Suppressor macrophage treated with lipopolysaccharide for 1 hour (primary cell): Measurements from ENCODE around the gene ATP2B1.
A peak's percentile ranks its signal among the peaks of the same experiment; 100 is the strongest.

ENCODE experiments used
- DNase-seq, 3 donors: peaks; one replicate each; pipeline ENCODE4 v3.0.0-alpha.2; 2020 to 2022

Gene ATP2B1

GRCh38 chr12:89650239-89650638, 58.4 kb downstream of the ATP2B1 start:
- no peak for DNase-seq

- no peak for DNase-seq
Observed at GRCh38 chr12:89649820-89650219, 58.8 kb downstream of the ATP2B1 start.

- no peak for DNase-seq
Observed at GRCh38 chr12:89649139-89649538, 59.5 kb downstream of the ATP2B1 start.

GRCh38 chr12:89648211-89648930, 60.3 kb downstream of the ATP2B1 start:
- no peak for DNase-seq

GRCh38 chr12:89645434-89645833, 63.2 kb downstream of the ATP2B1 start:
- DNase-seq, result no peak

GRCh38 chr12:89642959-89643358, 65.7 kb downstream of the ATP2B1 start:
- no peak for DNase-seq

GRCh38 chr12:89636776-89637160, 71.9 kb downstream of the ATP2B1 start:
- DNase-seq, result no peak

GRCh38 chr12:89636052-89636775, 72.4 kb downstream of the ATP2B1 start:
- DNase-seq, result no peak

- no peak for DNase-seq
Observed at GRCh38 chr12:89634508-89634907, 74.1 kb downstream of the ATP2B1 start.

- DNase-seq, result no peak
Observed at GRCh38 chr12:89632778-89633177, 75.9 kb downstream of the ATP2B1 start.

- DNase-seq, result no peak
Observed at GRCh38 chr12:89622115-89622514, 86.5 kb downstream of the ATP2B1 start.

- peak; percentile 19 to 59 (median 41) for DNase-seq
Observed at GRCh38 chr12:89621521-89621920, 87.1 kb downstream of the ATP2B1 start.

- DNase-seq, result no peak
Observed at GRCh38 chr12:89619764-89620163, 88.9 kb downstream of the ATP2B1 start.

- DNase-seq, result no peak
Observed at GRCh38 chr12:89618113-89618862, 90.3 kb downstream of the ATP2B1 start.

- no peak for DNase-seq
Observed at GRCh38 chr12:89610366-89610765, 98.3 kb downstream of the ATP2B1 start.

- DNase-seq, result no peak
Observed at GRCh38 chr12:89603678-89604077, 105.0 kb downstream of the ATP2B1 start.

- DNase-seq, result no peak
Observed at GRCh38 chr12:89597770-89598169, 110.9 kb downstream of the ATP2B1 start.

- DNase-seq, result no peak
Observed at GRCh38 chr12:89597210-89597609, 111.4 kb downstream of the ATP2B1 start.

- DNase-seq, result no peak
Observed at GRCh38 chr12:89593873-89594272, 114.8 kb downstream of the ATP2B1 start.

- no peak for DNase-seq
Observed at GRCh38 chr12:89593233-89593632, 115.4 kb downstream of the ATP2B1 start.

GRCh38 chr12:89589753-89590152, 118.9 kb downstream of the ATP2B1 start:
- no peak for DNase-seq

GRCh38 chr12:89578499-89578898, 130.1 kb downstream of the ATP2B1 start:
- no peak for DNase-seq

GRCh38 chr12:89576572-89577220, 131.9 kb downstream of the ATP2B1 start:
- no peak for DNase-seq
